ENCODE measurements around the gene AFF1.
"Not testable (repeated sequence)": the region's sequence is repeated elsewhere in the genome, so short reads cannot be mapped to it uniquely, and the experiment has no call there.

Gene AFF1

GRCh38 chr4:87017580-87018342, 83.0 kb downstream of the AFF1 start:
- no peak for DNase-seq

GRCh38 chr4:87018753-87019152, 83.9 kb downstream of the AFF1 start:
- DNase-seq = no peak

GRCh38 chr4:87019246-87019791, 84.5 kb downstream of the AFF1 start:
- no peak for DNase-seq

- DNase-seq = no peak
Observed at GRCh38 chr4:87019898-87020297, 85.1 kb downstream of the AFF1 start.

GRCh38 chr4:87024201-87024600, 89.4 kb downstream of the AFF1 start:
- DNase-seq = no peak

- DNase-seq = no peak
Observed at GRCh38 chr4:87025023-87025613, 90.3 kb downstream of the AFF1 start.

- no peak for DNase-seq
Observed at GRCh38 chr4:87025614-87026041, 90.8 kb downstream of the AFF1 start.

- DNase-seq = no peak
Observed at GRCh38 chr4:87026800-87027495, 92.1 kb downstream of the AFF1 start.

- DNase-seq = no peak
Observed at GRCh38 chr4:87029356-87029755, 94.5 kb downstream of the AFF1 start.

GRCh38 chr4:87030124-87030523, 95.3 kb downstream of the AFF1 start:
- no peak for DNase-seq

- DNase-seq = no peak
Observed at GRCh38 chr4:87030755-87031441, 96.1 kb downstream of the AFF1 start.

GRCh38 chr4:87031920-87032319, 97.1 kb downstream of the AFF1 start:
- no peak for DNase-seq

- no peak for DNase-seq
Observed at GRCh38 chr4:87032884-87033533, 98.2 kb downstream of the AFF1 start.

GRCh38 chr4:87033902-87034301, 99.1 kb downstream of the AFF1 start:
- DNase-seq = no peak

GRCh38 chr4:87034527-87034926, 99.7 kb downstream of the AFF1 start:
- no peak for DNase-seq

- no peak for DNase-seq
Observed at GRCh38 chr4:87035881-87036509, 101.2 kb downstream of the AFF1 start.

- no peak for DNase-seq
Observed at GRCh38 chr4:87036713-87037112, 101.9 kb downstream of the AFF1 start.

- DNase-seq = not testable (repeated sequence)
Observed at GRCh38 chr4:87037171-87037570, 102.4 kb downstream of the AFF1 start.

GRCh38 chr4:87037671-87038334, 103.0 kb downstream of the AFF1 start:
- DNase-seq = no peak

GRCh38 chr4:87038837-87039615, 104.2 kb downstream of the AFF1 start:
- no peak for DNase-seq

- DNase-seq = no peak
Observed at GRCh38 chr4:87041141-87041540, 106.3 kb downstream of the AFF1 start.
